Fibroblast of skin of back (primary cell): Measurements from ENCODE around the gene RTN4R.
"Not testable (repeated sequence)": the region's sequence is repeated elsewhere in the genome, so short reads cannot be mapped to it uniquely, and the experiment has no call there.

Source experiments
- DNase-seq: peaks from one replicate; pipeline ENCODE4 v3.0.0-alpha.2; 2013

Gene RTN4R

DNA sequence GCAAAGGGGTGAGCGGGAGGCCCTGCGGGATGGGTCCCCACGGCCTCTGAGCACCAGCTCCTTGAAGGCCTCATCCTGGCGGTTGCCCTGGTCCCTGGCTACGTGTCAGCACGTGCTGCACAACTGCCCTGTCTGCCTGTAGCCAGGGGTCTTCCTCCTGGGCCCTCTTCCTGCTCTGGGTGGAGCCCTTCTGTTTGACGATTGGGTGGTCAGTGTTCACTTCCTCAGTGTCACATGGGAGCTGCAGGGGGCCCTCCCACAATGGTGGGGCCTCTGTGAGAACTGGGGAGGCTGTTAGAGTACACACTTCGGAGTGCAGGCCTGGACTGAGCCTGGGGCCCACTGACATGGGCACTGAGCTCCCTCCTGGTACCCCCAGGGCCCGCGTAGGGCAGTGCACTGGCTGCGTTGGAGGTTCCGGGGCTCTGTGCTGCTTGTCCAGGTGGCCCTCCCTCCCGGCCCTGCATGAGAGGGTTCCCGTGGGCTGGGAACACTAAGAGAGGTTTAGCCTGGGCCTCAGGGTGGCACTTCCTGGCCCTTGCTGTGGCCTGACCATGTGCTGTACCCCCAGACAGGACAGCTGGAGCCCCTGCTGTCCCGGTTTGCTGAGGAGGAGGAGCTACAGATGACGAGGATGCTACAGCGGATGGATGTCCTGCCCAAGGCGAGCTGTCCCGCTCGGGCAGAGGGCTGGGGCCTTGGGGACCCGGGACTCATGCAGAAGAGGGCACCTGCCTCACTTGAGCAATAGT, 38.0 kb upstream of the RTN4R start:
- DNase-seq, result no peak

DNA sequence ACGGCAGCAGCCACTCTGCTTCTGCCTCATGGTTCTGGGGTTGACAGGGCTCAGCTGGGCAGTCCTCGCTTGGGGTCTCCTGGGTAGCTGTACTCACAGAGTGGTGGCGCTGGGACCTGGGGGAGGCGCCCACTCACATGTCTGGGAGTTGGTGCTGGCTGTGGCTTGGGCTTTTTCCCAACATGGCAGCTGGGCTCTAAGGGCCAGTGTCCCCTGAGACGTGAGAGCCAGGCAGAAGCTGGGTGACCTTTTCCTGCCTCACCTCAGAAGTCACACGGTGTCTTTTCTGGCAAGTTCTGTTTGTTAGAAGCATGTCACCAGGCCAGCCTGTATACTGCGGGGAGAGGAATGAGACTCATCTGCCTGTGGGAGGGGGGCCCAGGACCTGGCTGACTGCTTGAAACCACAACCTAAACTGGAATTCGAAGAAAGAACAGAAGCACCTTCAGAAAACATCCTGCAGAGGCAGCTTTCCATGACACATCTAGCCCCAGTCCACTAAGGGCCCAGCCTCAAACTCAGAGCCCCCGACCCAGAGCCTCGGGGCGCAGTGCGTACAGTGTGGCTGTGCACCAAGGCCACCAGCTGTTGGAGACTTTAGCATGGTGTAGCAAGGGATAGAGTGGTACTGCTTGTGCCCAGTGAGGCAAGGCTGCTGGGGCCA, 37.2 kb upstream of the RTN4R start:
- DNase-seq, result not testable (repeated sequence)

DNA sequence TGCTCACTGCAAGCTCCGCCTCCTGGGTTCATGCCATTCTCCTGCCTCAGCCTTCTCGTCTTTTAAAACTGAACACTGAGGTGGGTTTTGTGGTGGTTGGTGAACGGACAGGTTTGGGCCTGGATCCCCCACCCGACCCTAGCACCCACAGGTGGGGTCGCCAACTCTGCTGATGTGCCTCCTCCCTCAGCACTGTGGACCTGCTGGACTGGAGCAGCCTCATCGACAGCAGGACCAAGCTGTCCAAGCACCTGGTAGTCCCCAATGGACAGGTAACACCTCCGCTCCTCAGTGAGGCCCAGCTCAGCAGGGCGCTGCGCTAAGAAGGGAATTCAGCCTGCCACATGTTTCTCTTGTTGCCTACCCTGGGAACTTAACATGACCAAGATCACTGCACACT, 36.5 kb upstream of the RTN4R start:
- no peak for DNase-seq

DNA sequence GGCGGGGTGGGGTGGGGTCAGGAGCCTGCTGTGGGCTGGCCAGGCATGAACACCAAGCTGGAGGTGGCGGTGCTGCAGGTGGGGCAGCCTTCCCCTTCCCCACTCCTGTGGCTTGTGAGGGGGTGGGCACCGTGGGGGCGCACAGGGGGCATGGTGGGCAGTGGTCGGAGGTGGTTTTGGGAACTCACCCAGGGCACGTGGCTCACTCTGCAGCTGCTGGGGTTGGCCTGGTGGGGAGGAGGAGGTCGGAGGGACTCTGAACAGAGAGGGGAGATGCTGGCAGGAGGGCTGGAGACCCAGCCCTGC, 35.1 kb upstream of the RTN4R start:
- not testable (repeated sequence) for DNase-seq

DNA sequence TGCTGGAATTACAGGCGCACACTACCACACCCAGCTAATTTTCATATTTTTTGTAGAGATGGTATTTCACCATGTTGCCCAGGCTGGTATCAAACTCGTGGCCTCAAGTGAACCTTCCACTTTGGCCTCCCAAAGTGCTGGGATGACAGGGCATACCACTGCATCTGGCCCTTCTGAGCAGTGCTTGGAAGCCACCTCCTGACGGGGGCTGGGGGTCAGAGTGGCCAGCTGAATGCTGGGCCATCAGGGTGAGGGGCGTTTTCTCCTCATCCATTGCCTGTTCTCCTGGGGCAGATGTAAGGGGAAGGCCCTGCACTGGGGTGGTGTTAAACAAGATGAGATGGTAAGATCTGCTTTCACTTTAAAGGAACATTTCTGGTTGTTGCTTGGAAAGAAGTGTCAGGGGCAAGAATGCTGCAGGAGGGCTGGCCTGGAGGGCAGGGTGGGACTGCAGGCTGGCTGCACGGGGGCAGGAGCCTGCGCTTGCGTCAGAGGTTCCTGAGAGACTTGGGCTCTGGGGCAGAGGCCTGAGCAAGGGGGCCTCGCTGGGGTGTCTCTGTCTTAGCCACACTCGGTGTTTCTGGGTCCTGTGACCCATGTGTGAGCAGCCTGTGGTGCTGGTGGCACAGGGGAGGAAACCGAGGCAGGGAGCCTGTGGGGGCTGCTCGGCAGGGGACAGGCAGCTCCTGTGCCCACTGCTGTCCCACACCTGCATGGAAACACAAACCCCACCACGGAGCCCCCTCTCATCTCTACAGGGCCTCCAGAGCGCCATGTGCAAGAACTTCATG, 34.5 kb upstream of the RTN4R start:
- no peak for DNase-seq

DNA sequence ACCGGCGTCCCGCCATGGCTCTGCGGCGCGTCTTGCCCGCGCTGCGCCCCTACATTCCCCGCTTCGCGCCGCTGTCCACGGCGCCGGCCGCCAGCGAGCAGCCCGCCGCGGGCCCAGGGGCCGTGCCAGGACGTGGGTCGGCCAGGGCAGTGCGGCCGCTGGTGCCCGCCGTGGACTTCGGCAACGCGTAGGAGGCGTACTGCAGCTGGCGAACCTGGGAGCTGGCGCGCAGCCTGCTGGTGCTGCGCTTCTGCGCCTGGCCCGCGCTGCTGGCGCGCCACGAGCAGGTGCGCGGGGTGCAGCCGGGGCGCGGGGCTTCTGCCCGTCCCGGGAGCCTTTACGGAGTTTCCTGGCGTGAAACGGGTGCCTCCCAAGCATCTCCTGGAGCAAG, 31.6 kb upstream of the RTN4R start:
- DNase-seq, result no peak

DNA sequence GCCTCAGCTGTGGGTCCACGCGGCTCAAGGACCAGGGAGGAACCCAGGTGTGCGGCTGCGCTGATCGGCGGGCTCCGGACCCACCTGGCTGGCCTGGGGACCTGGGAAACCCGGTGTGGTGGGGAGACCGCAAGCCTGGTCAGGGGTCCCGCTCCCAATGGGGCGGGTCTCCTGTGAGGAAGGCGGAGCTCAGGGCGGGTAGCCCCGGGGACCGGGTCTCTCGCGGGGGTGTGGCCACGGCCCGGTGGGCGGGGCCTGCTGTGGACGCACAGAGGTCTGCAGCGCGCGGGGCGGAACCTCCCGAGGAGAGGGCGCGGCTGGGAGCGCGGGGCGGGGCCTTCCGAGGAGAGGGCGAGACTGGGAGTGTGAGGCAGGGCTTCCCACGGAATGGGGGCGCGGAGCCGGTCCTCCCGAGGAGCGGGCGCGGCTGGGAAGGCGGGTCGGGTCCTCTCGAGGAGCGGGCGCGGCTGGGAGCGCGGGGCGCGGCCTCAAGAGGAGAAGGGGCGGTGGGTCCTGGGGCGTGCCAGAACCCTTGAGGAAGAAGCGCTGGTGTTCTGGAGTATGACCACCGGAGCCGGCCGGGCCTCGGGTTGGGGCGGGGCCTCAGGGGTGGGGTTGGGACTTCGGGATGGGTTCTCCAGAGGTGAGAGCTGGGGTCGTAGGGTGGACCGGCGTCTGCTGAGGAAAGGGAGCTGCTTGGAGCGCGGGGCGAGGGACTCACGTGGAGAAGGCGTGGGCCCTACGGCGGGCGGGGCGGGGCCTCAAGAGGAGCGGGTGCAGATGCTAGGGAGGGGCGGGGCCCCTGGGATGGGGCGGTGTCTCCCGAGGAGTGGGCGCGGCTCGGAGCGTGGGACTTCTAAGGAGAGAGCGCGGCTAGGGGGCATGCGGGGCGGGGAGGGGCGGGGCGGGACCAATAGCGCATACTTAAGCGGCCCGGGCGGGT, 31.0 kb upstream of the RTN4R start:
- peak; percentile 72 for DNase-seq

DNA sequence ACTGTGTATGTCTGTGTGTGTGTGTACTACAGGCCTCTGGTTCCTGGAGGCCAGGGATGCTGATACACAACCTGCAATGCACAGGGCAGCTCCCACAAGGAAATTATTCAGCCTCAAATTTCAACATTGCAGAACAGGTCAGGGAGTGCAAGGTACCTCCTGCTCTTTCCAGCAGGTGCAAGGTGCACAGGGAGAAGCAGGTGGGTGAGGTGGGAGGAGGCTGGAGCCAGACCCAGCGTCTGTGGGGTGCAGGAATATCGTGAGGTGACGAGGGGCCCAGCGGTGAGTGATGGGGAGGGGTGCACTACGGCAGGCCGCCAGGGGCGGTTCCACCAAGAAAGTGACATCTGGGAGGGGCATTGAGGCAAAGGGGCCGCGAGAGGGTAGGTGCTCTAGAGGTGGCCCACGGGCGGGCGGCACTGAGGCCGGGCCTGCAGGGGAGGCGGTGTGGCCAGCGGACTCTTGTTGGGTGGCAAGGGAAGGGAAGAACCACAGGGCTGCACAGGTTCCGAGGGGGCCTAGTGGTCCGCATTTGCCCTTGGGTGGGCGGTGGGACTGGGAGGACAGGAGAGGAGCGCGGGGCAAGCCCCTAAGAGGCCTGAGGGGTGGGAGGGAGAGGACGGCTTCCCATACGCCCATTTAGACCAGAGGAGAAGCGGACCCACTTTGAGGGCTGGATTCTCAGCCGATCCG, 30.1 kb upstream of the RTN4R start:
- no peak for DNase-seq

DNA sequence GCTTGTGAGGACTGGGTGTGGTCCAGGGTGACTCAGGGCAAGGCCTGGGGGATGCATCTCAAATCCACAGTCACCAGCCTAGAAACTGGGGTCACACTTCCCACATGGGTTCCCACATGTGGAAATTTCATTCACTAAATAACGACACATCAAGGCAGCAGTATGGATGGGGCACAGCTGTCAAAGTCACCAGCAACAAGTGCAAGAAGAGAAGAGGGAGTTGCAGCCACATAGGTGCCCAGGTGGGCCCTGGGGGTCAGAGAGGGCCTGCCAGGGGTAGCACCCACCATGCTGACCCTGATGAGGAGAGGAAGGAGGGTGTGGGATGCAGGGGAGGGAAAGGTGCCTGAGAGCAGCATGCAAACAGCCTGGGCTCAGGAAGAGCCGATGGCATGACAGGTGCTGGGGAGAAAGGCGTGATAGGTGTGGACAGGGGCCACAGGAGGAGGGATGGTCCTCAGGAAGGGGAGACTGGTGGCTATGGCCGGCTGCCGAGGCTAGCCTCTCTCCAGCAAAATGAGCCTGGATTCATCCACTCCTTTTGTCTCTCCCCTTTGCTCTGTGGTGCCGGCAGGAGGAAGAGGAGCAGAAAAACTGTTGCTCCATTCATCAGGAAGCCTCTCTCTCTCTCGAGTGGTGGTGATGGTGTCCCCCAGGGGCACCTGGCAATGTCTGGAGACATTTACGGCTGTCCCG, 29.4 kb upstream of the RTN4R start:
- DNase-seq, result no peak

DNA sequence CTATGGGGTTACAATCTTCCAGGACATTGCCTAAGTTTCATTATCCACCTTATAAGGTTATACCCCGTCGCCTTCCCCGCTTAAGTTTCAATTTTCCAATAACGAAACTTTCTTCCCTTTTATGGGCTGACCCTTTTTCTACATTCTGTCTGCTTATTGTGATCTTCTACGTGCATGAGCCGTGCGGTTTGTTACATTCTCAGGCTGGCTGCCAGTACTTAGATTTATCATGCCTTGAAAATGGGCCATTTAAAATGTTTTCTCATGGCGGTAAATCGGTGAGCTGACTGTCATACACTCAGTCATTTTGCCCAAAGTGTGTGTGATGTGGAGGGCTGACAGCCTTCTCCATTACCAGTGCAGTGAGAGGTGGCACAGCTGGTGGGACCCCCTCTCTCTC, 28.5 kb upstream of the RTN4R start:
- no peak for DNase-seq

DNA sequence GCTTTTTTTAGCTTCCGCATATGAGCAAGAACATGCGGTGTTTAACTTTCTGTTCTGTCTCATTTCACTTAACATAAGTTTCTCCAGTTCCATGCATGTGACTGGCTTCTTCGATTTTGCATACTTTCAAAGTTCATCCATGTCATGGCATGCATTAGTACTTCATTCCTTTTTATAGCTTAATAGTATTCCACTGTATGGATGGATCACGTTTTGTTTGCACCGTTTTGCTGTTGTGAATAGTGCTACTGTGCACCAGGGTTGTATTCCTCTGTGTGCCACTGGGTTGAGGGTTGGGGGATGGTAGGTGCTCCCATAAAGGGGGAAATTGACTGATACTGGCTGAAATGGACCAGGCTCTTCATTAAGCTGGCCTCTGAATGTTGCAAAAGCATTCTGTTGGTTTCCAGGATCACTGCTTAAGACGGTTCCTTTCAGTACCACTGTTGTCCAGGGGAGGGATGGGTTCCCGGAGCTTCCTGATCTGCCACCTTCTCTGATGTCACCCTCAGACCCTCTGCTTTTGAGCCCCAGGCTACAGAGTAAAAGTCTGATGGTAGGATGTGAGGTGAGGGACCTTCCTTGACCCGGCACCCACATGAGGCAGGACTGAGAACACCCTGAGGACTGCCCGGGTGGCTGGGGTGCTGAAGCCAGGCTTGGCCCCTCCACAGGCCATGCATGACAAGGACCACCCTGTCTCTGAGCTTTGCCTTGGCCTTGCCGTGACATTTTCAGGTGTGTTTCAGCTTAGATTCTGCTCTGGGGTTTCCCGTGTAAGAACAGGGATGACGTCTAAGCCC, 27.3 kb upstream of the RTN4R start:
- DNase-seq, result no peak

DNA sequence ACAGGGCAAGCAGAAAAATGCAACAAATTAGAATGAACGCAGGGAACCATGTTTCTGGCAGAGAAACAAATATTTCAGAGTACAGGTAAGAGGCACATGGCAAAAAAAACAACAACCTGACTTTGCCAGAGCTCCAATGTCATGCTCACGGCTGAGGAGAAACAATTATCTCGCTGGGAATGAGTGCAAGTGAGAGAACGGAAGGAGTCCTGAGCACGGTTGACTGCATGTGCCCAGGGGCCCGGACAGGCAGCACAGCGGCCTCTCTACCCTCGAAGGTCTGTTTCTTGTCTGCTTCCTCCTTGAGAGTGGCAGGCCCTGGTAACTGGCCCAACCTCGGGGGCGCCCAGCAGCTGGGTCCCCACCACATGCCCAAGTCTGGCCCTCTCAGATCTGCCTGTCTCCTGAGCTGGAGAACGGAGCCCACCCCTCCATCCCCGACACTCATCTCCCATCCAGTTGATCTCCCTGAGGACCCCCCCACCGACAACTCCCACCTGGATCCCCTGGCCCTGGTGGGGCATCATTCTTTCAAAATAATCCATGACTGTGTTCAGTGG, 24.6 kb upstream of the RTN4R start:
- DNase-seq, result no peak

DNA sequence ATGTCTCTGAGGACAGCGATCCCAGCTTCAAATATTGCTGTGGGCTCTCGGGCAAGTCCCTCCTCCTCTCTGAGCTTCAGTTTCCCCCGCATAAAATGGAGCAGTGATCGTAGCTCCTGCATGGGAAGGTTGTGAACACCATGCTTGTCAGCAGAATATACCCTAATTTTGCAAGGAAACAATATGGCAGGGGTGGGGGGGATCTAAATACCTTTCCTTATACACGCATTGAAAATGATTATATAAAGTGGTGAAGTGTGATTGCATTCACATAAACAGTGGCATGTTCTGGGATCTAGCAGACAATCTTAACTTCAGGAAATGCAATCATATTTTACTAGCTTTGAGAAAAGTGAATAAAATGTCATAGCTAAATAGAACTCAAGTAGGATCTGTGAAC, 24.0 kb upstream of the RTN4R start:
- no peak for DNase-seq

DNA sequence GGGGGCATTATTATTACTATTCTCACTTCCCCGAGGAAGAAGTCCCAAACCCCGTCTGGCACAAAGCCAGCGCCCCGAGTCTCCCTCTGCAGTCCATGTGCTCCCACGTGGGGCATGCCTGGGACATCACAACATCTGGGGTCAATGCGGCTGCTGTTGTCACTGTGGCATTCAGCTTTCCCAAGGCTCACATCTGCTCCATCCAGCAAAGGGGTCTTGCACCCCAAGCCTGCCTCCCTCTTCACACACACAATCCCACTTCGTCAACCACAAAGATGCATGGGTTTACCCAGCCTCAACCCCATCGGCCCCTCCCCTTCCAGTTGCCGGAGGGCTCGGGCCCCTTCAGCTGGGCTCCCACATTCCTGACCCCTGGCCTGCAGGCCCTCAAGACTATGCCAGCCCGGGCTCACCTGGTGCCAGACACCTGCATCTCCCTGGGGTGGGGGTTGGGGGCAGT, 23.5 kb upstream of the RTN4R start:
- DNase-seq, result no peak

DNA sequence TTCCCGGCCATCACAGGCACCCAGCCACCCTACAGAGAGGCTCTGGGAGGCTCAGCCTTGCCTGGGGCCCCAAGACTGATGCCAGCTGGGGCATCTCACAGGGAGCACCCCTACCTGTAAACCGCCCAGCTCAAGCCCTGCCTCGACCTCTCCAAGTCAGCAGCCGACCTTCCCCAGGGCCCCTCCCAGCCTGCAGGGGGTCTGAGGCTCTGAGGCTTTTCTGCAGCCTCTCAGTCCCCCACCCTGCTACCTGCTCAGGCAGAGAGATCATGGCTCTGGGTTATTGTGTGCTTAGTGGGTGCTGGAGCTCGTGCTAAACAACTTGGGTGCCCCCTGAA, 23.1 kb upstream of the RTN4R start:
- no peak for DNase-seq

DNA sequence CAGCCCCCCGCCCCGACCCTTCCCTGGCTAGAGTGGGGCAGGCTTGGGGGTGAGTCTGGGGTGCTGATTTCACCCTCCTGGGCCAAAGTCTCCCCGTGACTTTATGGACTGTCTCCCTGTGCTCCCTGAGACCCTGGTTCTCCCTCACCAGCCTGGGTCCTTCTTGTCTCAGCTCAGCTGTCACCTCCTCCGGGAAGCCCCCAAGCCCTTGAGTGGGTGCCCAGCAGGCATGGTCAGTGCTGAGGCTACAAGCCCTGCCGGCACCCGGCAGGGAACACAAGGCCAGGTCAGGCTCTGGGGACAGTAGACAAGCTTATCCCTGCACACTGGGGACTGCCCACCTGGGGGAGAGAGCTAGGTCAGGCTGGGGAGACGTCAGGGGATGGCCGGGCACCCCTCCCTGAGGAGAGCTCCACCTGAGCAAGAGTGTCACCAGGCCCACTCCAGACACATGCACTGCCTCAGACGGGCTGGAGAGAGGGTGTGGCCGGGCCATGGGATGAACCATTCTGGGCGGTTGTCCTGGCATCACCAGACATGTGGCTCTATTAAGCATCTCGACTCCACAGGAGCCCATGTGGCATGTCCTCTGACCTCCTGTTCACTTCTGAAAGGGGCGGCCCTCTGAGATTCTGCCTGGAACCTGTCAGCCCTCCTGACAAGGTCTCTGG, 22.6 kb upstream of the RTN4R start:
- DNase-seq, result no peak

DNA sequence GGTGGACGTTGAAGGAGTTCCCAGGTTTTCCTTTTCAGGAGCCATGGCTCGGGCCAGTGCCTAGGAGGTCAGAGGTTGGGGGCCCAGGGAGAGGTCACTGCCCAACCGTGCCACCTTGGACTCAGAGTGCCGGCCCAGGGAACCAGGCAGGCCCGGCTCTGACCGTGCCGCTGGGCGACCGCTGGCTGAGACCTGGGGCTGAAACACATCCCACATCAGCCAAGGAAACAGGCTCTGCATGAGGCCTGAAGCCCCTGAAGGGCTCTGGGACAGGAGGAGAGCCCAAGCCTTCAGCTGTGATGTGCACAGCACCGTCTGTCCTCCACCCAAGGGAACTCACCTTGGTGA, 21.9 kb upstream of the RTN4R start:
- no peak for DNase-seq

DNA sequence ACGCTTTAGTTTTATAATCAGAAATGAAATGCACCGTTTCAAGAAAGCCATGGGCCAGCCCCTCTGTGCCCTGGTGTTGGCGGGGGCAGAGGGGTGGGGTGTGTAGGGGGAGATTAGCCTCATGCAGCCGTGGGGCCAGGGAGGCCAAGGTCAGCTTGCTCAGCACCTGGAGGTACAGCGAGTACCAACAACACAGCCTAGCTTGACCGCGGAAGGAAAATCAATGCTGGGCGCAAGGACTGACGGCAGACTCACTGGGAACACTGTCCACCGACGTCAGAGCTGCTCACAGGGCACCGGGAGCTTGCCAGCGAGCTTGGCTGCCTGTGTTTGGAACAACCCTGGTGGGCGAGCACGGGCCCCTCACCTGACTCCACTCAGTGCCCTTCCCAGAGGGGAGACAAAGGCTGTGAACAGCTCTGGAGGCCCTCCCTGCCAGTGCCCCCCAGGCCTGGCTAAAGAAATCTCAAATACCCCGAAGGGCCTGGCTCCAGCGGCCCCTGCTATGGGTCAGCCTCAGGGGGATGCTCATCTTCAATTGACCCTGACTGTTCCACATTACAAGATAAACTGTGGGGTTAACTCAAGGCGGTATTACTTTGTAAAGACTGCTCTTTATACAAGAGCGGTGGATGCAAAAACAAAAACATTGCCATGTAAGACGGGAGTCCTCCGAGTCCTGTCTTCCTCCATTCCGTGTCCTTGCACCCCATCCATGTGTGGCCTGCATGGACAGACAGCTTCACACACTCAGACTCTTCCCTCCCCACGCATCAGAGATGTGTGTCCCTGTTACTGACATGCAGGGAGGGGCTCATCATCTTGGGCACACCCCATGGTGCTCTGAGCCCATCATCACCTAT, 21.3 kb upstream of the RTN4R start:
- not testable (repeated sequence) for DNase-seq
